ENCODE data around the gene ASTN2.

The ASTN2 gene

DNA sequence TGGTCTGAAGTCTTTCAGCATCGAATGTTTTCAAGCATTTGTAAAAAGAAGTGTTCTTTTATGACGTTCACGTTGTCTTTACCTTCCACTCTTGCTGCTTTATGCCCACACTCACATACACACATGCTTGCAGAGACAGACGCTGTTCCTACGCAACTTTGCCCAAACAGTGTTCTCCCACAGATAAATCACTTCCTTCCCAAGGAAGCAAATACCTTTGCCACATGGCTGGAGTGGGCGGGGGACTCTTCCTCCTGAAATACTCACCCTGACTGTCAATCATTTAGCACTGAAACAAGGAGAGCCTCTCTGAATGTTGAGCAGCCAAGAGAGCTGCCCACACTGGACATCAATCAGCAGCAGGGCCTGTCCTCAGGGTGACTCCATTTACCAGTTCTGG lies 22.4 kb upstream of the ASTN2 start:
- Histone ChIP-seq H3K9ac (ENCODE audit: low read depth, low read length) (no peak overlapping the region), H3K9me3 (ENCODE audit: insufficient read depth, low read depth, low read length) (no peaks in the 10 kb centered on the region), H3K36me3 (ENCODE audit: insufficient read depth, low read length) (no peaks in the 10 kb centered on the region), H3K27me3 (ENCODE audit: insufficient read depth, low read length) (no peaks in the 10 kb centered on the region), H3K27ac (ENCODE audit: low read depth, low read length) (no peak overlapping the region), H3K4me3 (ENCODE audit: low read length) (no peak overlapping the region), H3K4me1 (ENCODE audit: insufficient read depth, low read length) (peaks cover 15% of the 10 kb centered on the region)
- 92% methylated on average over 6 of the region's 6 CpGs for WGBS

DNA sequence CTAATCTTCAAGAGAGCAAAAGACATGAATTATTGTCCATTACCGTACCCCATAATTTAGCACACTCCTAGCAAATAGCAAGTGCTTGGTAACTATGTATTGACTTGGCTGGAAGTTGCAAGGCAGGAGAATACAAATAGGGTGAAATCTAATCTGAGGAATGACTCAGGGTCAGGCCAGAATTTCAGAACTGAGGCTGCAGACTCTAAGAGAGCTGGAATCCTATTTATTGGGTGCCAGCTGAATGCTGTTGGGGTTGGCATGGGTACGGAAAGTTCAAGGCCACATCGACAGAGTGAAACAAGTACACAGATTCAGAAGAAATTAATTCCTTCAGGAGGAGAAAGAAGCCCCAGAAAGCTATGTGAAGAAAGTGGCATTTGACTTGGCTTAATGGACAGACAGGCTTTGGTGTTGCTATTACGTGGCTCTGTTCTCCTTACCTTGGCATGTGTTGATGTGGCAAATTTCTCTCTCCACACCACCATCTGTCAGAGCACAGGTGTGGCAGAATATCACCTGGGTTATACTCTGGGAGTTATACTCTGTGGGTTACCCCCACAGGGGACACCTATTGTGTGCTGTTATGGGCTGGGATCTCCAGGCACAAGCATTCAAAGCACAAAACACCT lies 20.9 kb upstream of the ASTN2 start:
- Histone ChIP-seq H3K4me3 (ENCODE audit: low read length) (no peak overlapping the region), H3K9me3 (ENCODE audit: insufficient read depth, low read depth, low read length) (no peaks in the 10 kb centered on the region), H3K36me3 (ENCODE audit: insufficient read depth, low read length) (no peaks in the 10 kb centered on the region), H3K4me1 (ENCODE audit: insufficient read depth, low read length) (peaks cover 15% of the 10 kb centered on the region), H3K27ac (ENCODE audit: low read depth, low read length) (no peak overlapping the region), H3K9ac (ENCODE audit: low read depth, low read length) (no peak overlapping the region), H3K27me3 (ENCODE audit: insufficient read depth, low read length) (no peaks in the 10 kb centered on the region)
- 88% methylated on average over 3 of the region's 4 CpGs for WGBS

DNA sequence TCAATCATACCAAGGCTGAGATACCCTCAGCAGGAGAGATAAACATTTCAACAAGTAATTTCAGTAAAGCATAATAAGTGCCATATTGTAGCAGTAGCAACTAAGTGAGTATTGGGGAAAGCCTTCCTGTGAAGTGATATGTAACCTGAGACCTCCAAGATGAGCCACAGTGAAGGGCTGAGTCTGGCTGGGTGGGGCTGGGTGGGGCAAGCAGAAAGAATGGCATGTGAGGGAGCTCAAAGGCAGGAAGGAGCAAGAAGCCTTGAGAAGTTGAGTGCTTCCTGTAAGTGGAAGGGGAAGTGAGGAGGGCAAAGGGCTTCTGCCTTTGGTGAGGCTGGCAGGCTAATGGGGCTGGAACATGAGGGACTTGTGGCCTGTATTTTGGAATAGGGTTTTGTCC lies 19.7 kb upstream of the ASTN2 start:
- no peak overlapping the region for H3K4me3 ChIP-seq (ENCODE audit: low read length)
- no peaks in the 10 kb centered on the region for H3K9me3 ChIP-seq (ENCODE audit: insufficient read depth, low read depth, low read length)
- no peaks in the 10 kb centered on the region for H3K27me3 ChIP-seq (ENCODE audit: insufficient read depth, low read length)
- no peak overlapping the region for H3K27ac ChIP-seq (ENCODE audit: low read depth, low read length)
- H3K9ac ChIP-seq (ENCODE audit: low read depth, low read length), result no peak overlapping the region
- H3K4me1 ChIP-seq (ENCODE audit: insufficient read depth, low read length), result peaks cover 15% of the 10 kb centered on the region
- no peaks in the 10 kb centered on the region for H3K36me3 ChIP-seq (ENCODE audit: insufficient read depth, low read length)

DNA sequence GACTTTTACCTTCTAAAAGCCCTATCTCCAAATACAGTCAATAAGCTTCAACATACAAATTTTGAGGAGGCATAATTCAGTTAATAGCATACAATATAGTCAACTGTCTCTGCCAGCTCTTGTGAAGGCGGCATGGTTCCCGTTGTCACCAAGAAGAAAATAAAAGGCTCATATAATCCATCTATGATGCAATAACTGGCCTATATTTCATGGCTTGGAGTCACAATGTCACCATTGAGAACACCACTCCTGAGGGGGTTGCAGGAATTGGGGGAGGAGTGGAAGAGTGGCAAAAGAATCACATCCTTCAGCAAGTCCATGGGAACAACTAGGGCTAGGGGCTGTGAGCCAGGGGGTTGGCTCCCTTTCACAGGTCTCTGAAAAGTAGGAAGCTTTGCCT lies 16.0 kb upstream of the ASTN2 start:
- H3K9ac ChIP-seq (ENCODE audit: low read depth, low read length), result no peak overlapping the region
- WGBS, result 95% methylated on average over 2 of the region's 2 CpGs

DNA sequence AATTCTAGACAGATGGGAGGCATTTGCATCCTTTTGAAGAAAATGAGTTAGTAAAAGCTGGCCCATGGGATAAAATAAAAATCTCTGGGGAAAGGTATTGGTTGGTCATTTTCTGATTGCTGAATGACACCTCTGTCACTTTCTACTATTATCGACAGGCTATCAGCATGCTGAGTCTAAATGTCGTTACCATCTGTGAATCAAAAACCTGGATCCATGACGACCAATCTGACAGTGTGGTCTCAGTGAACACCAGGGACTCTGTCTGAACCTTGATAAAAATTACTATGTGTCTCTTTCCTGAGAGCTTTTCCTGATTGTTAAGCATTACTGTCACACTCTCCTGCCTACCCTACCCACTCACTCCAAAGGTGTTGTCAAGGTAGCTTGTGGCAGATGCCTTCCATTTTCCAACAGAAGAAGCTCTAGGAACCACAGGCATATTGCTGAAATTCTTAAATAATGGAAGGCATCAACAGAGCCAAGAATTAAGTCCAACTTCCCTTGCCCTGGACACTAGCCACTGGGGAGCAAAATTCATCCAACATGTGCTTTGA lies 12.6 kb upstream of the ASTN2 start:
- no peak overlapping the region for H3K9ac ChIP-seq (ENCODE audit: low read depth, low read length)
- H3K4me3 ChIP-seq (ENCODE audit: low read length), result no peak overlapping the region
- WGBS, result 92% methylated on average over 3 of the region's 3 CpGs
- no peak overlapping the region for H3K27ac ChIP-seq (ENCODE audit: low read depth, low read length)
- no peaks in the 10 kb centered on the region for H3K9me3 ChIP-seq (ENCODE audit: insufficient read depth, low read depth, low read length)
- no peaks in the 10 kb centered on the region; the same call in 1 of the 2 replicates for H3K4me1 ChIP-seq (ENCODE audit: insufficient read depth, low read length)
- H3K36me3 ChIP-seq (ENCODE audit: insufficient read depth, low read length), result no peaks in the 10 kb centered on the region
- H3K27me3 ChIP-seq (ENCODE audit: insufficient read depth, low read length), result 0 out of 2 replicates have a peak, but pooled peaks cover 8% of the 10 kb centered on the region

More for the DNA sequence above, 16.0 kb upstream of the ASTN2 start:
- Histone ChIP-seq H3K9me3 (ENCODE audit: insufficient read depth, low read depth, low read length) (no peaks in the 10 kb centered on the region), H3K27me3 (ENCODE audit: insufficient read depth, low read length) (no peaks in the 10 kb centered on the region), H3K27ac (ENCODE audit: low read depth, low read length) (no peak overlapping the region), H3K36me3 (ENCODE audit: insufficient read depth, low read length) (no peaks in the 10 kb centered on the region), H3K4me1 (ENCODE audit: insufficient read depth, low read length) (peaks cover 9% of the 10 kb centered on the region), H3K4me3 (ENCODE audit: low read length) (no peak overlapping the region)

DNA sequence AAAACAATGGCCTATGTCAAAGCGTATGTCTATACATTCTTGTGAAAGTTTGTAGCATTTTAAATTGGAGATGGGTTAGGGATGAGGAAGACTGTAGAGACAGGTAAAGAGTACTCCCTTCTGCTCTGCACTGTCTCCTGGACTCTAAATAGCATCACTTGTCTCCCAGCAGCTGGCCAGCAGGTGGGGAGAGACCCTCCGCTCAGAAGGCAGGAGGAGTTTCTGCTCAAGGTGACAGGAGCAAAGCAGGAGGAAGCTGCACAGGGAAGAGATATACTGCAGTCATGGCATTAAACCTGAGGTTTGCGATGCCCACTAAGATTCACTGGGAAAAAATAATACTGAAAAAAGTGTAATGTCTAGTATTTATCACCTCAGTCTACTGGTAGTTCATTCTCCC lies 10.7 kb upstream of the ASTN2 start:
- Histone ChIP-seq H3K4me3 (ENCODE audit: low read length) (no peak overlapping the region), H3K9ac (ENCODE audit: low read depth, low read length) (no peak overlapping the region), H3K27ac (ENCODE audit: low read depth, low read length) (no peak overlapping the region), H3K4me1 (ENCODE audit: insufficient read depth, low read length) (no peaks in the 10 kb centered on the region; the same call in 1 of the 2 replicates), H3K36me3 (ENCODE audit: insufficient read depth, low read length) (no peaks in the 10 kb centered on the region), H3K9me3 (ENCODE audit: insufficient read depth, low read depth, low read length) (no peaks in the 10 kb centered on the region), H3K27me3 (ENCODE audit: insufficient read depth, low read length) (0 out of 2 replicates have a peak, but pooled peaks cover 13% of the 10 kb centered on the region)
- 78% methylated on average over 3 of the region's 3 CpGs for WGBS

DNA sequence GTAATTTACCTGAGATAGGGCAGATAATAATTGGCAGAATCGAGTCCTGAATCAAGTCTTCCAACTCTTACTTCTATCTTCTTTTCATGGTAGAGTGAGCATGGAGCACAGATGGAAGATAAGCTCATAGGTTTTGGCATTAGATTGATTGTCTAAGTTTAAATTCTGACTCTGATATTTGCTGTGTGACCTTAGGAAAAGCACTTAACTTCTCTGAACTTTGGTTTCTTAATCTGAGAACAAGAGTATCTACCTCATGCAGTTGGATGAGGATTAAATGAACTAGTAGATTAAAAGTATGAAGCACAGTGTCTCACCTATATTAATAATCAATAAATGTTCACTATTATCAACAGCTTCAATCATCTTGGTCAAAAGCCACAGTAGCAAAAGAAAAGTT lies 9.4 kb upstream of the ASTN2 start:
- 100% methylated on average over 1 of the region's 1 CpG for WGBS
- Histone ChIP-seq H3K36me3 (ENCODE audit: insufficient read depth, low read length) (no peaks in the 10 kb centered on the region), H3K4me3 (ENCODE audit: low read length) (no peak overlapping the region), H3K9ac (ENCODE audit: low read depth, low read length) (no peak overlapping the region), H3K27ac (ENCODE audit: low read depth, low read length) (no peak overlapping the region), H3K9me3 (ENCODE audit: insufficient read depth, low read depth, low read length) (no peaks in the 10 kb centered on the region), H3K4me1 (ENCODE audit: insufficient read depth, low read length) (no peaks in the 10 kb centered on the region; the same call in 1 of the 2 replicates), H3K27me3 (ENCODE audit: insufficient read depth, low read length) (peaks cover 23% of the 10 kb centered on the region)

DNA sequence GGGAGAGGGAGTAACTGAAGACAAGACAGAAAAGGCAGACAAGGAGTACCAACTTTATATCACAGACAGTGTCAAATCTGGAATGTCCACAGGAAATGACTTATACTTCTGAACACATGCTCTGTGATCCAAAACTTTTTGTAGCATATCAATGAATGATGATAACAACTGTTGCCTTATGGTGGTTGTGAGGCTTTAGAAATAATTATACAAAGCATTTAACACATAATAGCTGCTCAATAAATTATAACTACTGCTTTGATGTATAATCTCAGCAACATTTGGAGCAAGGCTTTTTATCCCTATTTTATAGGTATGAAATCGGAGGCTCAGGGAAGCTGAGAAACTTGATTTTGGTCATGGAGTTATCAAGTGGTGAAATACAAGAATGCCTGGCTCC lies 3.3 kb upstream of the ASTN2 start:
- Histone ChIP-seq H3K9me3 (ENCODE audit: insufficient read depth, low read depth, low read length) (no peaks in the 10 kb centered on the region), H3K4me1 (ENCODE audit: insufficient read depth, low read length) (peaks cover 12% of the 10 kb centered on the region), H3K36me3 (ENCODE audit: insufficient read depth, low read length) (no peaks in the 10 kb centered on the region), H3K27me3 (ENCODE audit: insufficient read depth, low read length) (peaks cover 77% of the 10 kb centered on the region), H3K27ac (ENCODE audit: low read depth, low read length) (no peak overlapping the region), H3K9ac (ENCODE audit: low read depth, low read length) (no peak overlapping the region), H3K4me3 (ENCODE audit: low read length) (no peak overlapping the region)
- 94% methylated on average over 1 of the region's 1 CpG for WGBS

DNA sequence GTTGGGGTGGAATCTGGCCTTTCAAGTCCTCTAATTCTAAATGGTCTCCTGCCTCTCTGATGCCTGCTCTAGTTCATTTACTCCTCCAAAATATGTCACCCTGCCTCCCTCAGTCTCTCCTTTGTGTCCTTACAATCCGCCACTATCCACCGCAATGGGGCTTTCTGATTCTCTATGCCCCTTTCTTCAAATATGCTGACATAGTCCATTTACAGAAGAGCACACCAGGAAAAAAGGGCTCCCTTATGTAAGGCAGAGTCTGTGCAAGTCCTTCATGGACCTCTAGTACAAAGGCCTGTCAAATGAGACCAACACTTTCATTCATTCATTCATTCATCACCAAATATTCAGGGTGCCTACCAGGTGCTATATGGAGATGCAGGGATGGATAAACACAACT lies 2.0 kb upstream of the ASTN2 start:
- H3K27me3 ChIP-seq (ENCODE audit: insufficient read depth, low read length), result peaks cover 85% of the 10 kb centered on the region
- H3K36me3 ChIP-seq (ENCODE audit: insufficient read depth, low read length), result no peaks in the 10 kb centered on the region
- 94% methylated on average over 2 of the region's 2 CpGs for WGBS
- H3K9me3 ChIP-seq (ENCODE audit: insufficient read depth, low read depth, low read length), result no peaks in the 10 kb centered on the region
- H3K9ac ChIP-seq (ENCODE audit: low read depth, low read length), result no peak overlapping the region
- H3K4me1 ChIP-seq (ENCODE audit: insufficient read depth, low read length), result peaks cover 21% of the 10 kb centered on the region
- no peak overlapping the region for H3K4me3 ChIP-seq (ENCODE audit: low read length)
- no peak overlapping the region for H3K27ac ChIP-seq (ENCODE audit: low read depth, low read length)

DNA sequence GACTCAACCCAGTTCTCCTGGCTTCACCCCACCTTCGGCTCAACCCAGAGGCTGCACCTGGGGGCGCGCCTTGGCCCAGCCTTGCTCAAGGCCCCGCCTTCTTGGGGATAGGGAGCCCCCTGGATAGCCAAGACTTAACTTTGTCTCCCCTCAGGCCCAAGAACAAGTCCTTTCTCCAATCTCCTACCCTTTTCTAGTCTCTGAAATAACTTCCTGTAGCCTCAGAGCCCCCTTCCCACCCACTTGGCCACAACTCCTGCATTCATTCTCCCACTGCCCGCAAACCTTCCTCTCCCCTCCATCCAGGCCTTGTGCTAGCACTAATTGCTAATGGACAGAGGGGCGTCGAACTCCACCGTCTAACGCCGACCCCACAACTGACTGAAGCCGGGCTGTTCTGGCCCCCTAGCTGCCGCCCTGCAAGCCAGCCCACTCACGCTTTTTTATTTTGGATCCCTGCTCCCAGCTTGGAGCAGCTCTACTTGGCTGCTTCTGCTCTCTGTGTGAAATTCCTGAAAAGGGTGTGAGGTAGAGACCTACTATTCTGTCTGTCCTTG lies 579 bp upstream of the ASTN2 start:
- Histone ChIP-seq H3K36me3 (ENCODE audit: insufficient read depth, low read length) (no peaks in the 10 kb centered on the region), H3K4me3 (ENCODE audit: low read length) (peak overlapping the region; percentile 63), H3K9ac (ENCODE audit: low read depth, low read length) (no peak overlapping the region), H3K9me3 (ENCODE audit: insufficient read depth, low read depth, low read length) (no peaks in the 10 kb centered on the region), H3K27ac (ENCODE audit: low read depth, low read length) (no peak overlapping the region), H3K4me1 (ENCODE audit: insufficient read depth, low read length) (peaks cover 21% of the 10 kb centered on the region), H3K27me3 (ENCODE audit: insufficient read depth, low read length) (peaks cover 80% of the 10 kb centered on the region)
- 5% methylated on average over 13 of the region's 13 CpGs for WGBS

DNA sequence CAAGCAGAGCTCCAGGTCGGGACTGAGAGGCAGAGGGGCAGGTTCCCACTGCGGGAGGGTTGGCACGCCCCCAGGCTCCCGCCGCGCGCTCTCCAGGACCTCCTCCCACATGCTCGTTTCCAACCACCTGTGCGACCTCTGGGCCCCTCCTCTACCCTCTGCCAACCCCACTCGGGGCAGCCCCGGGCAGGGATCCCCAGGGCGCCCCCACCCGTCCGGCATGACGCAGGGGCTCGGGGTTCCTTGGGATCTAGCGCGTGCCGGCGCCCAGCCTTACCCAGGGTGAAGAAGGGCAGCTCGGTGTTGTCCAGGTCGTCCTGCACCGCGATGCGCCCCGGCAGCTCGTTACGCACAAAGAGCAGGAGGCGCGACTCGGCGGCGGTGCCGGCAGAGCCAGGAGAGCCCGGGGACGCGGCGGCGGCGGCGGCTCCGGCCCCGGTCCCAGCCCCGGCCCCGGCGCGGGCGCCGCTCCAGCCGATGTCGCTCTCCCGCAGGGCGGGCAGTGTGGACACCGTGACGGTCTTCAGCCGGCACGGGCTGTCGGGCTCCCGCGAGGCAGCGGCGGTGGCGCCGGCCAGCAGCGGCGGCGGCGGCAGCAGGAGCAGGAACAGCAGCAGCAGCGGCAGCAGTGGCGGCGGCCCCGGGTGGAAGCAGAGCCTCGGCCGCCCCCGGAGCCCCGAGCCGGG lies 494 bp downstream of the ASTN2 start:
- Histone ChIP-seq H3K9me3 (ENCODE audit: insufficient read depth, low read depth, low read length) (no peaks in the 10 kb centered on the region), H3K4me3 (ENCODE audit: low read length) (peak overlapping the region; percentile 63), H3K9ac (ENCODE audit: low read depth, low read length) (peak overlapping the region; percentile 40), H3K27ac (ENCODE audit: low read depth, low read length) (no peak overlapping the region), H3K36me3 (ENCODE audit: insufficient read depth, low read length) (no peaks in the 10 kb centered on the region), H3K27me3 (ENCODE audit: insufficient read depth, low read length) (peaks cover 71% of the 10 kb centered on the region), H3K4me1 (ENCODE audit: insufficient read depth, low read length) (peaks cover 21% of the 10 kb centered on the region)
- under 1% methylated on average over 77 of the region's 77 CpGs for WGBS

All from HUES64 (cell line).